AG04449 (cell line): ENCODE data around the gene LRRC32.

Experiments used
- CTCF ChIA-PET: fragments of 350-600 bp; formaldehyde crosslinking; extraction: SDS; loops from one replicate; lab custom pipeline; 2021; ENCODE audit warnings: antibody characterized with exemption; lab: Yijun Ruan, JAX
- POLR2A ChIA-PET: fragments of 400-600, 350-600 bp; formaldehyde crosslinking; extraction: SDS; loops from one replicate; lab custom pipeline; 2020; ENCODE audit warnings: antibody characterized with exemption, inconsistent platforms; lab: Yijun Ruan, JAX
- DNase-seq: peaks from one replicate; pipeline ENCODE4 v3.0.0-alpha.2; 2010; ENCODE audit warnings: low read depth, low spot score
- H3K4me3 ChIP-seq: 2 replicates; pipeline ENCODE4 v1.5.1; 2011; ENCODE audit warnings: low read depth, mild to moderate bottlenecking, control low read depth, low read length
- TF ChIP-seq, protein P1 (sequence below): IDR thresholded peaks from one replicate; pipeline ENCODE4 v1.5.1; 2011; ENCODE audit warnings: mild to moderate bottlenecking, moderate library complexity, low read length, control low read depth, inconsistent platforms; ENCODE audit not compliant: insufficient read depth; ENCODE audit errors: missing control alignments

LRRC32 gene

GRCh38 chr11:76639621-76640020, 30.9 kb downstream of the LRRC32 start:
- TF ChIP-seq, protein P1, sequence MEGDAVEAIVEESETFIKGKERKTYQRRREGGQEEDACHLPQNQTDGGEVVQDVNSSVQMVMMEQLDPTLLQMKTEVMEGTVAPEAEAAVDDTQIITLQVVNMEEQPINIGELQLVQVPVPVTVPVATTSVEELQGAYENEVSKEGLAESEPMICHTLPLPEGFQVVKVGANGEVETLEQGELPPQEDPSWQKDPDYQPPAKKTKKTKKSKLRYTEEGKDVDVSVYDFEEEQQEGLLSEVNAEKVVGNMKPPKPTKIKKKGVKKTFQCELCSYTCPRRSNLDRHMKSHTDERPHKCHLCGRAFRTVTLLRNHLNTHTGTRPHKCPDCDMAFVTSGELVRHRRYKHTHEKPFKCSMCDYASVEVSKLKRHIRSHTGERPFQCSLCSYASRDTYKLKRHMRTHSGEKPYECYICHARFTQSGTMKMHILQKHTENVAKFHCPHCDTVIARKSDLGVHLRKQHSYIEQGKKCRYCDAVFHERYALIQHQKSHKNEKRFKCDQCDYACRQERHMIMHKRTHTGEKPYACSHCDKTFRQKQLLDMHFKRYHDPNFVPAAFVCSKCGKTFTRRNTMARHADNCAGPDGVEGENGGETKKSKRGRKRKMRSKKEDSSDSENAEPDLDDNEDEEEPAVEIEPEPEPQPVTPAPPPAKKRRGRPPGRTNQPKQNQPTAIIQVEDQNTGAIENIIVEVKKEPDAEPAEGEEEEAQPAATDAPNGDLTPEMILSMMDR: no peak
- no peak overlapping the region for H3K4me3 ChIP-seq
- DNase-seq: no peak
- ChIA-PET CTCF (no interaction called here), POLR2A (no interaction called here)

DNA sequence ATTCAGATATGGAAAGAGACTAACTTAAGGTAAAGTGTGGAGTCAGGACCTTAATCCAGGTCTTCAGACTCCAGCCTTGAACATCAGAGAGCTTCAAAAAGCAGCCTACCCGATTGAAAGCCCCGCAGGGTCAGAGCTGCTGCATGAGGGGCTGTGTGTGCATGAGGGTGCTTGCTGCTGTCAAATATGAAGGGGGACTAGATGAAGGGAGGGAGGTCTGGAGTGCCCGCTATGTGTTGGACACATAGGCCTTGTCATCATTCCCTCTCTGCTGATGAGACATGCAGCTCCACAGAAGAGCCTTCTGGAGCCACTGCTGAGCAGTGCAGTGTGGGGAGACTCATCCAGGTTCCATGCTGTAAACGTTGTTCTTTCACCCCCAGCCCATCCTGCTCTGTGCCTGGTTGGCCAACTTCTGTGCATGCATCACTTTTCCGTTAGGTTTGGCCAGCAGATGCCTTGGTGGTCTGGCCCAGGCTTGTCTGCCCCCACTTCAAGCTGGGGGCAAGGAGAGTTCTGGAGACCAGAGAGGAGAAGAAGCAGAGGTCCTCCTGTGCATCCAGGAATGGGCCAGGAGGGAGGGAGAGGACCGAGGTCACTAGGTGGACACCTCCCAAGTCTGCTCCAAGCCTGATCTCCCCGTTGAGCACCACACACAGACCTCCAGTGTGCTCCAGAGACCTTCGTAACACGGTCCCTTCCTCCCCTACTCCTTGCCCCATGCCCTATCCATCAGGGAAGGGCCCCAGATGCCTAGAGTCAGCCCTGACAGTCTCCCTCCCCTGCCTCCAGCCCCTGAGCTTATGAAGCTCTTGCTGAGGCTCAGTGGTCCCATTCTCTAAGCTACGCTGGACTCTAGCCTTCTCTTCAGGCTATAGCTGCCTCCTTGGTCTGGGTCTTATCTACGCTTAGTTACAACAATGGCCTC, 32.0 kb downstream of the LRRC32 start:
- TF ChIP-seq, protein P1: no peak
- DNase-seq: no peak
- H3K4me3 ChIP-seq: no peak overlapping the region
- ChIA-PET POLR2A (no interaction called here), CTCF (no interaction called here)

DNA sequence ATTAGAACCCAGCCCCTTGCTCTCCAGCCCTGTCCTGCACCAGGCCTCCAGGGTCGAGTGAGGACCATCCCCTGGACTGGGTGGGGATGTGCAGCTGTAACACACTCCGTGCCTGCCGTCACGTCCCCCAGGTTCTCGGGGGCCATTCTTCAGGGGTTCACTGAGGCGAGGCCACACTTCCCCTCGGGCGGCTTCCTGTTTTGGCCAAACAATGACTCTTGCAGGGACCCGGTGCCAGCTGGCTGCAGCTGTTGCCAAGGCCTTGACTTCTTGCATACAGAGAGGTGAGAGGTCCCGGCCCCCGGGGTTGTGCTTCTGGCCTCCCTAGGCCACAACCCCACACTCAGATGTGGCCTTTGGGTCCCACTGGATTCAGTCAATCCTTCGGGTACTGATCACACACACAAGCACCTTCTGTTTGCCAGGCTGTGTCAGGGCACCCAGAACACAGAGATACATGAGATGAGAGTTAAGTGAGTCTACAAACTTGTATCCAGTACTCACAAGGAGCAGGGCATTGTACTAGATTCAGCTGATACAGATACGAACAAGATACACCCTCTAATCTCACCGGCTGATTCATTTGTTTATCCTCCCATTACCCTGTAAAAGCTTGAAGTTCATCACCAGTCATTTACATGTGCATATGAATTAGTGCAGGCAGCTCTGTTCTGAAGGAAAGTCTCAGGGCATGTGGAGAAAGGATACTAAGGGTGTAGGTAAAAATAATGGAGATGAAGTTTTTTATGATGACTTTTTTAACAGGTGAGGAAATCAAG, 32.9 kb downstream of the LRRC32 start:
- H3K4me3 ChIP-seq: no peak overlapping the region
- POLR2A ChIA-PET: no interaction called here
- CTCF ChIA-PET: no interaction called here
- DNase-seq: no peak
- TF ChIP-seq, protein P1: no peak

DNA sequence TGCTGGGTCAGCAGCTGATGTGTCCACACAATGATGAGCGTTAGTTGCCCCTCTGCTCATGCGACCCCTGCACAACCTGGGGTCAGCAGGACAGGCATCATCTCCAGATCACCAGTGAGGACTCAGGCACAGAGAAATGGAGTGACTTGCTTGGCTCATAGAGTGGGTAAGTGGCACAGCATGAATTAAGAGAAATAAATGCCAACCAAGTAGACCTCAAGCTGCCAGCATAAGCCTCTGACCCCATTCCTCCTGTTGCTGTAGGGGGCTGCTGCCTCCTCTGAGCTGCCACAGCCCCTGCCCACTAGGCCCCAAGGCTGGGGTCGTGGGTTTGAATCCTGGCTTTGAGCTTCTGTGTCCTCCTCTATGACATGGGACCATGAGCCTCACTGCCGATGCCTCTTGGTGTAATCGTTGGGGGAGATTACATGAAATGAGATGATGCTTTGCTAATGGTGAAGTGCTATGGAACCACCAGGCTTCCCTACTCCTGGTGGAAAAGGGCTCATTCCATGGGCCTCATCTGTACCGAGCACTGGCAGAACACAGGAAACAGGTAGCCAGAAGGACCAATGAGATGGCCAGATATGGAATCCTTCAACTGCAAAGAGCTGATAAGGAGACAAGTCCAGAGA, 33.6 kb downstream of the LRRC32 start:
- TF ChIP-seq, protein P1: no peak
- ChIA-PET CTCF (no interaction called here), POLR2A (no interaction called here)

DNA sequence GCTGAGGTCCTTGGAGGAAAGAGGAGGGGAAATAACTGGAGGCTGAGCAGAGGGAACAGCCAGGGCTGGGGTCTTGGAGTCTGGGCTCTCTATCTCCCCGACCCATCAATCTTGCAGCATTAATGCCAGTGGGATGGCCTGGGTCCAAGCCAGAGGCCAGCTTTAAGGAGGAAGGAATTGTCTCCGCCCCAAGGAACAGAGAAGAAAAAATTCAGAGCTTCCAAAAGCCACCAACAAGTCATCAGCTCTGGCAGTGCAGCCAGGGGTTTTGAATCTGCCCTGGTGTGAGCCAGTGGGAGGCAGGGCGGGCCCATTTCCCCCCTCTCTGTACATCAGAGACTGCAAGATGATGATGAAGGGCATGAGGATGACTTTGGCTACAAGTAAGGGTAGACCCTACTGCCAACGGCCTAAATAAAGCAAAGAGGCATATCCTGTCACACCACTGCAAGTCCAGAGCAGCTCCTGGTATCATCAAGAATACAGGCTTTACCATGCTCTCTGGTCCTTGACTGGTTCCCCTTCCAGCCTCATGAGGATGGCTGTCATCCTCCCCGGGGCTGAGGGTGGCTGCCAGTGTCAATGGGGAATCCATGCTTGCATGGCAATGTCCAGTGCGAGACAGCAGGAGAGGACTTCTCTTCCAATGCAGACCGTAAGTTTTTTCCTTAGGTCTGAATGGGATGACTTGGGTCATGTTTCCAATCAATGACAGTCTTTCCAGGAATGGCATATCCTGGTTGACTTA, 34.4 kb downstream of the LRRC32 start:
- TF ChIP-seq, protein P1: no peak
- POLR2A ChIA-PET: interaction anchor here (0.6 kb wide), 1 partner anchor 199 kb away, joined by 3 read pairs; no protein-coding TSS in a partner anchor
- no peak for DNase-seq
- no peak overlapping the region for H3K4me3 ChIP-seq
- CTCF ChIA-PET: no interaction called here

More for the DNA sequence above, 33.6 kb downstream of the LRRC32 start:
- DNase-seq: no peak
- H3K4me3 ChIP-seq: no peak overlapping the region
